GM19463 (cell line): Measurements from ENCODE around the gene PRDM16.

ENCODE experiments used
- ATAC-seq: cut with Tn5 transposase; IDR thresholded peaks from one replicate; pipeline ENCODE4 v1.9.1; 2021; ENCODE audit warnings: mild to moderate bottlenecking, moderate library complexity; ENCODE audit not compliant: unreplicated experiment

The PRDM16 gene

DNA sequence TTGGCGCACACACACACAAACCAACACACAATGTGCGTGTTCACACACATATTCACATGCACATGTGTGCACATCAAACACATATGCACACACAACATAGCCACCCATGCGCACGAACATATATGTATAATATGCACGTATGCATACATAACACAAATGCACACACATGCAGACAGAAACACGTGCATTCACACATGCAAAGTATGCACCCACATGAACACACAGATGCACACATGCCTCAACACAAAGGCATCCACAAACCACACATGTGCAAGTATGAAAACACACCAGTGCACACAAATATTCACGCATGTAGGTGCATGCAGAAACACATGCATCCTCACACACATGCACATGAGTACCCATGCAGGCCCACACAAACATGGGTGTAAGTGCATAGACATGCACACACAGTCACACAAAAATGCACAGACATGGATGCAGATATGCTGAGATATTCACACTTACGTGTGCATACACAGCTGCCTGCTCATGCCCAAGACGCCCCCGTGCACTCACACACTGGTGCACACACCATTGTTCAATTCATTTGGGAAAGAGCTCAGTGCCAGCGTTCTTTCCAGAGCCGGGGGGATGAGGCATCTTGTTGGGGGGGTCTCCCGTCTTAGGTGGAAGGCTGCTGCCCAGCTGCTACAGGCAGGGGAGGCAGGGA is 332.7 kb downstream of the PRDM16 start:
- ATAC-seq: no peak

DNA sequence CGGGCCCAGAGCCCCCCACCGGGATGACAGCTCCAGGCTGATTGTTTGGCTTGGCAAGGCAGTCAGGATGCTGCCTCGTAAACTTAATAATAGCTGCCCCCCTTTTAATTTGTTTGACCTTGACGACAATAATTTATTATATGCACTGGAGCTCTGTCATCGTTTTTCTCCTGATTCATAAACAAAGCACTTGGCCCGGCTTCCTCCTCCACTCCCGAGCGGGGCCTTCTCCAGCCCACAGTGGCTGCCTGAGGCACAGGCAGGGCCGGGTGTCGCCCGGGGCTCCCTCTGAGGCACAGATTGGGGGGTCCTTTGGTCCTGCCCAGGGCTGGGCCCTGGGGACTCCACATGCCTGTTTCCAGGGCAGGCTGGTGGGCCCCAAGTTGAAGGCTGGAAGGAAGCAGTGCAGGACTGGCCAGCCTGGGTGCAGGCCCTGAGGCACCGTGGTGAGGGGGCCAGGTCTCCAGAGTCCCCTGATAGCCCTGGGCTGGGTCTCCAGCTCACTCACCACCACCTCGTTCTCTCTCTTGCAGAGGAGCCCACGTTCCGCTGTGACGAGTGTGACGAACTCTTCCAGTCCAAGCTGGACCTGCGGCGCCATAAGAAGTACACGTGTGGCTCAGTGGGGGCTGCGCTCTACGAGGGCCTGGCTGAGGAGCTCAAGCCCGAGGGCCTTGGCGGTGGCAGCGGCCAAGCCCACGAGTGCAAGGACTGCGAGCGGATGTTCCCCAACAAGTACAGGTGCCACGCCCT is 333.4 kb downstream of the PRDM16 start:
- ATAC-seq: no peak

DNA sequence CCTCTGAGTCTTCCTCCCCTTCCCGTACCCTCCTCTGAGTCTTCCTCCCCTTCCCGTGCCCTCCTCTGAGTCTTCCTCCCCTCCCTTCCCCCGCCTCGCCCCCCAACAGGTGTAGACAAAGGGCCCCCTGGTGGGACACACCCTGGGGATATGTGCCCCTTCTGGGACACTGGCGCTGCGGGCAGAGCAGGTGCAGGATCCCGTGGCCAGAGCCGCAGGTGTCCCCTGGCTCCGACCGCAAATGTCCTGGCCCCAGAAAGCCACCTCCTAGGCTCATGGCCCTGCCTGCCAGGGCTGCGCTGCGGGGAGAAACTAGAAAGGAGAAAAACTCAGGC is 334.0 kb downstream of the PRDM16 start:
- ATAC-seq: no peak

DNA sequence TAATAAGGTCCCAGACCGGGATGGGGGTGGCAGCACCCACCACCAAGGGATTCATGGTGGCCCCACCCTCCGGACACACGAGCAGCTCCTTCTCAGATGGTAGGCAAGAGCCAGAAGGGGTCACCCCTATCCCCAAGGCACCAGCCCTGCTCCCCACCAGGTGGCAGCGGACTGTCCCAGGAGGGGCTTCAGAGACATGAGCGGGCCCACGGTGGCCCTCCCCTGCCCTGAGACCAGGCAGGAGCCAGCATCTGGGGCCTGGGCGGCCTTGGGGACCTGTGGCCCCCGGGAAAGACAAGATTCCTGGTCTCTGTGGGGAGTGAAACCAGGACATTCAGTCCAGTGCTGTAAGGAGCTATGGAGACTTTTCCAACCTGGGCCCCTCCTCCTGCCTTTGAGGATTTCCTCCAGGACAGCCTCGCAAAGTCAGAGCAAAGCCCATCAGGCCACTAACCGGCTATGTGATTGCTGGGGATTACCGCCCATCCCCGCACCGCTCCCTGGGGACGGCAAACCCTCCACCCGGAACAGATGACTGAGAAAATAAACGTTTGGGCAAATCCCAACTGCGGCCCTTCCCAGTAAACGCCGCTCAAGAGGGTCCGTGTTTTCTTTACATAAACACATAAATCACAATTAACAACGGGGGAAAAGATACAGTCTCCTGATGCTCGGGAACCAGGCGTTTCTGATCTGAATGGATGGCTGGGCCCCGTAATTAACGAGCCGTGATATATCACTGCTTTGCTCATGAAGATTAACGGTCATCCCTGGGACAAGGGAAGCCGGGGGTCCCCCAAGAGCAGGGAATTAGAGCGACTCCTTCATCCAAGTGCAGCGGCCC is 334.6 kb downstream of the PRDM16 start:
- ATAC-seq: no peak

DNA sequence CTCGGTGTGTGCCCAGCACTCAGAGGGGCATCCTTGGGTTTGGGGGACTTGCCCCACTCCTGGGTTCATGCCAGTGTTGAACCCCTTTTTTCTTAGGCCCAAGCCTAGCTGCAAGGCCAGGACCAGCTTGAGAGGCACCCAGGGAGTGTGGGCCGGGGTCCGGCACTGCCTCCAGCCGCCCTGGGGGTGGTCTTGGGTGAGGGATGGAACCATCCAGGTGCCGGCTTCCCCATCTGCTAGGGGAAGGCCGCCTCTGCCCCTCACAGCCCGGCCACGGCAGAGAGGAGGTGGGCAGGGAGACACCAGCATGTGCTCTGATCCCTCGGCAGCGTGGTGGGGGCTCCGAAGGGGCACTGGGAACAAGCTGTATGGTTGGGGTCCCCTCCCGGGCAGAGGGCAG is 335.3 kb downstream of the PRDM16 start:
- ATAC-seq: no peak

DNA sequence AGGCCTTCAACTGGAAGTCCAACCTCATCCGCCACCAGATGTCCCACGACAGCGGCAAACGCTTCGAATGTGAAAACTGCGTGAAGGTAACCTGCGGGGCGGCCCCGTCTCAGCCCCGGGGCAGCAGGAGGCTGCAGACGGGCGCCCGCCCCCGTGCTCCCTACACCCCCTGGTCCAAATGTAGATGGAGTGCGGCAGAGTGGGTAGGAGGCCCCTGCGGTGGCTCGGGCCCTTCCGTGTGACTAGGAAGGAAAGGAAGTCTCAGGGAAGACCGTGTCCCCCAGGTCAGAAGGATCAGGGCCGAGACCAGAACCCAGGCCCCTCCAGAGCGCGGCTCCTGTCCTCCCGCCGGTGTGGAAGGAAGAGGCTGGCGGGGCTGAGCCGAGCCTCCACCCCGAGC is 335.8 kb downstream of the PRDM16 start:
- no peak for ATAC-seq

DNA sequence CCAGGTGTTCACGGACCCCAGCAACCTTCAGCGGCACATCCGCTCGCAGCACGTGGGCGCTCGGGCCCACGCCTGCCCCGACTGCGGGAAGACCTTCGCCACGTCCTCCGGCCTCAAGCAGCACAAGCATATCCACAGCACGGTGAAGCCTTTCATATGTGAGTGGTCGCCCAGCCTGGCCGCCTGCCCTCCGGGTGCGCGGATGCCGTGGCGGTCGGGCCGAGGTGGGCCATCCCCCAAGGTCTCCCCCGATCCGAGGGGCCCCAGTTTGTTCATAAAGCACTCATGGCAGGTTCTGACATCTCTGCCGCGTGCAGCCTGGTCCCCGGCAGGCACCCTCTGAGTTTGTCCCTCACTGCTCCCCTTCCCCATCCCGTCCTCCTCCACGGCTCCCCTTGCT is 336.5 kb downstream of the PRDM16 start:
- ATAC-seq: no peak

DNA sequence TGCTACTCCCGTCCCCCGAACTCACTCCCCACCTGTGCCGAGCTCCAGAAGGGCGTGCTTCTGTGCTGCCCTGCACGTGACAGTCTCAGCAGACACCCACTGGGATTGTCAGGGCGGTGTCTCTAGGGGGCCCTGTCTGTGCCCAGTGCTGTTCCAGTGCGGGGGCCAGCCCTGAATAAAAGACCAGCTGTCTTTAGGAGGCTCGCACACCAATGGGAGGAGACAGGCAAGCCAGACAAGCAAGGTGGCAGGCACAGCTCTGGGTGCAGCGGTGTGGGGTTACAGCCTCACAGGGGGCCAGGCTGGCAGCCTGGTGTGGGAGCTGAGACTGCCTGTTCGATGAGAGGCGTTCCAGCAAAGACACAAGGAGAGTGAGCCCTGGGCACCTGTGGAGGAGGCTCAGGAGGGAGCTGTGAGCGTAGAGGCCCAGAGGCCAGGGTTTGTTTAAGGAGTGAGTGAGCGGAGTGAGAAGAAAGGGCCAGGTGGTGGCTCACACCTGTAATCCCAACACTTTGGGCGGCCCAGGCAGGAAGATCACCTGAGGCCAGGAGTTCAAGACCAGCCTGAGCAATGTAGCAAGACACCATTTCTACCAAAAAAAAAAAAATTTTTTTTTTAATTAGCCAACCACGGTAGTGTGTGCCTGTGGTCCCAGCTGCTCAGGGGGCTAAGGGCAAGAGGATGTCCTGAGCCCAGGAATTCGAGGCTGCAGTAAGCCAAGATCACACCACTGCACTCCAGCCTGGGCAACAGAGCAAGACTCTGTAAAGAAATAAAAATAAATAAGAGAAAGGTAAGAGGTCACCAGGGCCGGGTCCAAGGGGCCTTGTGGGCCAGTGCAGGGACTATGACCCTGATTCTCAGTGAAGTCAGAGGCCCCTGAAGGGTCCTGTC is 337.2 kb downstream of the PRDM16 start:
- no peak for ATAC-seq

DNA sequence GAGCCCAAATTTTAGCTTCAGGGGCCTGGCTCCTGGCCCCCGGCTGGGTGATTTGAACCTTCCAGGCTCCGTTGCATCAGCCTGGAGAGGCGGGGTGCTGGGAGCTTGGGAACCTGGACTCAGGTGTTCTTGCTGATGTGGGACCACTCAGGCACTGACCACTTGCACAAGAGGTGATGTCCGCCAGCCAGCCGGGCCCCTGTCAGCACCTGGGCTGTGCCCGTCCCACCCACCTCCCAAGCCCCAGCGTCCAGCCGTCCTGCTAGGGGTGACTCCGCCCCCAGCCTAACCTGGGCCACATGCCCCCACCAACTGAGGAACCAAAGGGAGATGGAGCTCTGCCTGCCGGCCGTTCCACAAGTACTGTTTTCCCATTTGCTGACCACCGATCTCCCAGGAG is 338.0 kb downstream of the PRDM16 start:
- ATAC-seq: no peak

DNA sequence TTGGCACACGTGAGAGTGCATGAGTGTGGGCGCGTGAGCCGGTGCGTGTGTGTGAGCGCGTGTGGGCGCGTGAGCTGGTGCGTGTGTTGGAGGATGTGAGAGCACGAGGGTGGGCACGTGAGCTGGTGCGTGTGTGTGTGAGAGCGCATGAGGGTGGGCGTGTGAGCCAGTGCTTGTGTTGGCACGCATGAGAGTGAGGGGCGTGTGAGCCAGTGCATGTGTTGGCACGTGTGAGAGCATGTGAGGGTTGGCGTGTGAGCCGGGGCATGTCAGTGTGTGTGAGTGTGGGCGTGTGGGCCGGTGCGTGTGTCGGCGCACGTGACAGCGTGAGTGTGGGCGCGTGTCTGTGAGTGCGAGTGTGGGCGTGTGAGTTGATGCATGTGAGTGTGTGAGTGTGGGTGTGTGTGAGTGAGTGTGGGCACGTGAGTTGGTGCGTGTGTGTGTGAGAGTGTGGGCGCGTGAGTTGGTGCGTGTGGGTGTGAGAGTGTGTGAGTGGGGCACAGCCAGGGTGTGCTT is 339.8 kb downstream of the PRDM16 start:
- ATAC-seq: no peak

DNA sequence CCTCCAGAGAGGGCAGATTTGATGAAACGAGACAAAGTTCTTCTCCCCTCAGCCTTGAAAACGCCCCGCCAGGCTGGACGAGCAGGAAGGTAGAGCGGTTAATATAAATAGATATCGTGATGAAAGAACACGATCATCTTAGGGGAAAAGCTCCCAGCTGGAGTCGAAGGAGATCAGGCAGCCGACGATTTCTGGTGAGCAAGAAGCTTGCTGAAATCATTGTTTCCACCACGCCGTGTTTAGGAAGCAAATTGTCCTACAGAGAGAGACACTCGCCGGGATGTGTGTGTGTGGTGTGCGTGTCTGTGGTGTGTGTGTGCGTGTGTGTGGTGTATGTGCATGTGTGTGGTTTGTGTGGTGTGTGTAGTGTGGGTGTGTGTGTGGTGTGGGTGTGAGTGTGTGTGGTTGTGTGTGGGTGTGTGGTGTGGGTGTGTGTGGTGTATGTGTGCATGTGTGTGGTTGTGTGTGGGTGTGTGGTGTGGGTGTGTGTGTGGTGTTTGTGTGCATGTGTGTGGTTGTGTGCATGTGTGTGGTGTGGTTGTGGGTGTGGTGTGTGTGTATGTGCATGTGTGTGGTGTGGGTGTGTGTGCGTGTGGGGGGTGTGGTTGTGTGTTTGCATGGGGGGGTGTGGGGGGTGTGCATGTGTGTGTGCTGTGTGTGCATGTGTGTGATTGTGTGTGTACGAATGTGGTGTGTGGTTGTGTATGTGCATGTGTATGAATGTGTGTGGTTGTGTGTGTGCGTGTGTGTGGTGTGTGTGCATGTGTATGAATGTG is 340.6 kb downstream of the PRDM16 start:
- no peak for ATAC-seq

DNA sequence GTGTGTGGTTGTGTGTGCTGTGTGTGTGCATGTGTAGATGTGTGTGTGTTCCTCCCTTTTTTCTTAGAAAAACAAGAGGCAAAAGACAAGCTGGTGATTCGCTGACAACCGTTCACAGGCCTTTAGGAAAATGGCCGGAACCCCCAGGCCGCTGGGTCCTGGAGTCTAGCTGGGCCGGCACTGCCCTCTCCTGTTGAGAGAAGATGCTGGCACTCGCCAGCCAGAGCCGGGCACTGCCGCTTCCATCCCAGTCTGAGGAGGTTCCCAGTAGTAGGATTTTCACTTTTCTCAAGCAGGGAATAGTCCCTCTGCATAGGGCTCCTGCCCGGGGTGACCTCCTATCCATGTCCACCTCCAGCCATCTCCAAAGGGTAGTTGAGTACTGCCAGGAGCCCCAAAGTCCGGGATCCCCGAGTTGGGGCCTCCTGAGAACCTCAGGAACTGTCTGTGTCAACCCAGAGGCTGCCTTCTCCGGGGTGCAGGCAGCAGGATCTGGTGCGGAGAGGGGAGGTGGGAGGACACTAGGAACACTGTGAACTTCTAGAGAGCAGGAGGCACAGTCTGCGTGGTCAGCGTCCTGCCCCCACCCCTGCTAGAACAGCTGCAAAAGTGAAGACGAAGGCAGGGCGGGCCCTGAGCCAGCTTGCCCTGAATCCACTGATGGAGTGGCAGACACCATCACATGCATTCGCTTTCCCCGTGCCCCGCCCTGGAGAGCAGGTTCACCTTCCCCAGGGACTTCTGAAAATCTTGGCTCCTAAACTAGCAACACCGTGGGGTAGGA is 341.3 kb downstream of the PRDM16 start:
- no peak for ATAC-seq

DNA sequence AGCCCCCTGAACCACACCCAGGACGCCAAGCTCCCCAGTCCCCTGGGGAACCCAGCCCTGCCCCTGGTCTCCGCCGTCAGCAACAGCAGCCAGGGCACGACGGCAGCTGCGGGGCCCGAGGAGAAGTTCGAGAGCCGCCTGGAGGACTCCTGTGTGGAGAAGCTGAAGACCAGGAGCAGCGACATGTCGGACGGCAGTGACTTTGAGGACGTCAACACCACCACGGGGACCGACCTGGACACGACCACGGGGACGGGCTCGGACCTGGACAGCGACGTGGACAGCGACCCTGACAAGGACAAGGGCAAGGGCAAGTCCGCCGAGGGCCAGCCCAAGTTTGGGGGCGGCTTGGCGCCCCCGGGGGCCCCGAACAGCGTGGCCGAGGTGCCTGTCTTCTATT is 342.8 kb downstream of the PRDM16 start:
- no peak for ATAC-seq

DNA sequence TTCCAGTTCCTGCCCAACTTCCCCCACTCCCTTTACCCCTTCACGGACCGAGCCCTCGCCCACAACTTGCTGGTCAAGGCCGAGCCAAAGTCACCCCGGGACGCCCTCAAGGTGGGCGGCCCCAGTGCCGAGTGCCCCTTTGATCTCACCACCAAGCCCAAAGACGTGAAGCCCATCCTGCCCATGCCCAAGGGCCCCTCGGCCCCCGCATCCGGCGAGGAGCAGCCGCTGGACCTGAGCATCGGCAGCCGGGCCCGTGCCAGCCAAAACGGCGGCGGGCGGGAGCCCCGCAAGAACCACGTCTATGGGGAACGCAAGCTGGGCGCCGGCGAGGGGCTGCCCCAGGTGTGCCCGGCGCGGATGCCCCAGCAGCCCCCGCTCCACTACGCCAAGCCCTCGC is 343.4 kb downstream of the PRDM16 start:
- no peak for ATAC-seq

DNA sequence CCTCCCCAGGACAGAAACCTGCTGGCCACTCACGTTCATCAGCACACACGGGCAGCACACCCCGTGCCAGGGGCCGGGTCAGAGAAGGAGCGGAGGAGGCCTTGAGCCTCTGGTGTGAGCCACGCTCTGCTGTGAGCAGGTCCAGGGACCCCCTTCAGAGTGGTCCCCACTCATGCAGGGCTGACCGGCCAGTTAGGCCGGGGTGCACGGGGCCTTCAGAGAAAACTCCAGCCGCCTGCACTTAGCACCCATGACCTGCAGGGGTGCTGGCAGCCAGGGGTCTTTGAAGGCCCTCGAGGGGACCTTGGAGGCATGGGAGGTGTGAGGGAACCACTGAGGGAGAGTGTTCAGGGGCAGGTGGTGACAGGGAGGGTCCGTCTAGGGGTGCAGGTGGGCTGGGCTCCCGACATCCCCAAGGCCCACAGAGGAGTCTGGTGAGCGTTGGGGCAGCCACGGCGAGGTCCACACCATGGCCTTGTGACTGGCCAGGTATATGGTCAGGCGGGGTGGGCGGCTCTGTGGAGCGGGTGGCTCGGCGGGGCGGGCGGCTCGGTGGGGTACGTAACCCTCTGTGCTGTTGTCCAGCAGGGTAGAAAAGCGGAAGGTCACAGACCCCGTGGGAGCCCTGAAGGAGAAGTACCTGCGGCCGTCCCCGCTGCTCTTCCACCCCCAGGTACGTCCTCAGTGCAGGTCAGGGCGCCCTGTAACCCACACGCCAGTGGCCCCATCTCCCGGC is 345.1 kb downstream of the PRDM16 start:
- no peak for ATAC-seq

DNA sequence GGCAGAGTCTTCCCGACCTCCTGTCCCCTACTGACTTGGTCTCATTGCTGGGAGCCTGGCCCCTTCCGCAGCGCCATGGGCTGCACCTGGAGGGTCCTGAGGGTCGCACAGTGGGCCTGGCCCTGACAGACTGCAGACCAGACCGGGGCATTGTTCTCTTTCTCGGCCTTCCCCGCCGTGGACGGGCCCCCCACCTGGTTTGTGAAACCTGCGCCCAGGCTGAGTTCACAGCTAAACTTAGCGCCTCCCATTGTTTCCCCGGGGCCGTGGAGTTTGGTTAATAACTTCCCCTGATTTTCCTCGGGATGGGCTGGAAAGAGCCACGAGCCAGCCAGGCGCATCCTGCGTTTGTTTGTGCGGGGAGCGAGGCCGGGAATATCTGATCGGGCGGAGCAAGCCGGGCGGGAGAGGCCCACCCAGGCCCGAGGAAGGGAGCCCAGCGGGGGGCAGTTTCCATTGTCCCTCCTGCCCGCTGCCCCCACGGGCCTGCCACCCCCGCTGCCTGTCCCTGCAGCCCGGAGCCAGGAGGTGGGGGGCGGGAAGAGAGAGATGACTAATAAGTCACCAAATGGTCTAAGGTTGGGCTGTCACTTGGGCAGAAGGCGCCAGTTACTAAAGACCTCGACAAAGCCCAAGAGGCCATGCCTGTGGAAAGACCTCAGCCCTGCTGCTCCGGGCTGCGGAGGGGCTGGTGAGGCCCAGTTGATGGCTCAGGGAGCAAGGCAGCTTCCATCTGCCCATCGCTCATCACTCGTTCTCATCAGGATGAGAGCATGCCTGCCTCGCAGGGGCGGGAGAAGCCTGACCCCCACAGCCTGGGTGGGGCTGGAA is 346.5 kb downstream of the PRDM16 start:
- no peak for ATAC-seq

DNA sequence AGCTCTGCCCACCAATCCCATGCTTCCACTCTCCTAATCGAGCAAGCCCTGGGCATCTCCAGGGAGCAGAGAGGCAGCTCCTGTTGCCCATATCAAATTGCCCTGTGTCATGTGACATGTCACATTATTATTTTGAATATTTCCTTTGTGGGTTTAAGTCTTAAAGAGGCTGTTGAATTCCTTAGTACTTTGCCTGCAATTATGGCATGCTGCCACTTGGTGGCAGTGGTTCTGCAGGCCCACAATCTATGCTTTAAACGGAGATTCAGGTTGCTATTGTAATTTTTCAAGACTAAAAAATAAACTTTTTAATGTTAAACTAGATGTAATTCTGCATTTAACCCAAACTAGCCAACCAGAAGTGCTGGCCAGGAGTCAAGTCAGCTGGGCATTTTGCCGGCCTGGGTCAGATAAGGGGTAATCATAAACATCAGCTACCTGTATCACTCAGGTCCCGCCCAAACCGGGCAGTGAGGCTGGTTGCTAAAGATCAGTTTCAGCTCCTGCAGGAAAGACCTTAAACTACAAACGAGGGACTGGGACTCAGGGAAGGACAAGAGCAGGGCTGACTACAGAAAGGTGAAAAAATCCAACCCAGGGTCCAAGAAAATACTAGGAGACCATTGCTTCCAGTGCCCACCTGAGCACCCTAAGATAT is 348.2 kb downstream of the PRDM16 start:
- no peak for ATAC-seq
